Measurements from ENCODE around the gene HIPK3. TPM values are rescaled to one million over a fixed set of nuclear protein-coding genes. Genes with fewer than 3 reads are reported as not detected.

HIPK3 gene
- total RNA-seq, result 64.1 and 114 TPM in 2 replicates

GRCh38 chr11:33257160-33257896 lies at the start of gene HIPK3:
TSS of gene HIPK3 (plus strand) at chr11:33257381.

GRCh38 chr11:33375688-33376311 lies 118.6 kb downstream of the HIPK3 start, which contains the start of gene KIAA1549L:
TSS of gene KIAA1549L (plus strand) at chr11:33376108.

Other genes with a start within 250 kb of the HIPK3 start
- gene DEPDC7, start 241.5 kb upstream of the HIPK3 start, total RNA-seq, result 6.5 and 8.9 TPM in 2 replicates
- gene TCP11L1, start 217.8 kb upstream of the HIPK3 start, total RNA-seq, result 25.2 and 36.1 TPM in 2 replicates
- 22.9 and 35.3 TPM in 2 replicates for gene CSTF3, start 95.9 kb upstream of the HIPK3 start, total RNA-seq
- gene KIAA1549L, start 118.7 kb downstream of the HIPK3 start, total RNA-seq, result 6.2 and 39.9 TPM in 2 replicates

Measured in smooth muscle cell of the umbilical artery (primary cell).